Measurements from ENCODE around the gene GAR1.

Gene GAR1

DNA sequence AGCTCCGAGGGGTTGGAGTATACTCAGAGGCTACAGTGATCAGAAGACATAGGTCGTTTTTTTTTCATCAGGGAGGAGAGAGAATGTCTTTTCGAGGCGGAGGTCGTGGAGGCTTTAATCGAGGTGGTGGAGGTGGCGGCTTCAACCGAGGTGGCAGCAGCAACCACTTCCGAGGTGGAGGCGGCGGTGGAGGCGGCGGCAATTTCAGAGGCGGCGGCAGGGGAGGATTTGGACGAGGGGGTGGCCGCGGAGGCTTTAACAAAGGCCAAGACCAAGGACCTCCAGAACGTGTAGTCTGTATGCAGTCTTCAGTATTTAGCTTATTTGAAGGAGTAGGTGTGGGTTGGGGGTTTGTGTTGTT, 500 bp downstream of the GAR1 start:
- ChIA-PET CTCF (interaction anchor here (1.5 to 4.5 kb wide), 3 partner anchors 10 to 700 kb away, joined by 3 to 24 read pairs (median 13); partner anchors contain the start of gene SEC24B), POLR2A (no interaction called here)
- DNase-seq (ENCODE audit: extremely low spot score): peak; percentile 13
- TF ChIP-seq CTCF (IDR thresholded peaks at IDR 0.05; ENCODE audit: control extremely low read depth, extremely low read depth, low read depth, missing control alignments): no peak

DNA sequence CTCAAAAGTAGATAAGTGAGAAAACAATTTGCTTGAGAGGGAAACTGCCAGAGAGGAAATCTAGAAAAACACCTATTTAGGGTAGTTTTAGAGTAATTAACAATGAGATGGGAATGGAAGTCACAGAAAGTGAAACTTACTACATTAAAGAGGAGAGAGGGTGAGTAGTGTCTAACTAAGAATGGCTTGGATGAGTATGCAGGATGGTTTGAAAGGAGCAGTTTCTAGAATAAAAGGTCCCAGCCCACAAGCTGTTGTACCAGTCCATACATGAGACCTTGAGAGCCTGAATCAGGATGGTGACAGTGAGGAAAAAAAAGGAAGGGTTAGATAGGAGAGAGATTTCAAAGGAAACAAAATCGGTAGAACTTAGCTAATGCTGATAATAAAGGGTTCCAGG, 1.3 kb downstream of the GAR1 start:
- POLR2A ChIA-PET: no interaction called here
- TF ChIP-seq CTCF (IDR thresholded peaks at IDR 0.05; ENCODE audit: control extremely low read depth, extremely low read depth, low read depth, missing control alignments): no peak
- CTCF ChIA-PET: interaction anchor here (0.7 to 4.5 kb wide), 5 partner anchors 9 to 699 kb away, joined by 3 to 24 read pairs (median 5); partner anchors contain the start of genes CASP6, RRH and SEC24B
- no peak for DNase-seq (ENCODE audit: extremely low spot score)

DNA sequence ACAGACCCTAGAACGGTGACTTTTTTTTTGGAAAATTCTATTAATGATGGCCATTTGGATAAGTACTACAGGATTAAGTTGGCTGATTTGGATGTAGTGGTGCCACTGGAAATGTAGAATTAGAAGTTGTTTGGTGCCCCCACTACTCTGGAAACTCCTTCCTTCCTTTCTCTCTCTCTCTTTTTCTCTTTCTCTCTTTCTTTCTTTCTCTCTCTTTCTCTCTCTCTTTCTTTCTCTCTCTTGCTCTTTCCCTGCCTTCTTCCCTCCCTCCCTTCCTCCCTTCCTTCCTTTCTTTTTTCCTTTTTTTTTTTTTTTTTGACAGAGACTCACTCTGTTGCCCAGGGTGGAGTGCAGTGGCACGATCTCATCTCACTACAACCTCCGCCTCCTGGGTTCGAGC, 2.7 kb downstream of the GAR1 start:
- no peak for TF ChIP-seq CTCF (IDR thresholded peaks at IDR 0.05; ENCODE audit: control extremely low read depth, extremely low read depth, low read depth, missing control alignments)
- ChIA-PET POLR2A (no interaction called here), CTCF (interaction anchor here (1.1 to 4.5 kb wide), 5 partner anchors 7 to 406 kb away, joined by 3 to 24 read pairs (median 5); partner anchors contain the start of genes RRH and SEC24B)
- DNase-seq (ENCODE audit: extremely low spot score): no peak

- no peak for TF ChIP-seq CTCF (IDR thresholded peaks at IDR 0.05; ENCODE audit: control extremely low read depth, extremely low read depth, low read depth, missing control alignments)
- ChIA-PET POLR2A (no interaction called here), CTCF (interaction anchor here (1.0 to 1.5 kb wide), 3 partner anchors 11 to 393 kb away, joined by 4 read pairs; no protein-coding TSS in a partner anchor)
- DNase-seq (ENCODE audit: extremely low spot score): no peak
Measured at GRCh38 chr4:109820563-109820962, 5.0 kb downstream of the GAR1 start.

DNA sequence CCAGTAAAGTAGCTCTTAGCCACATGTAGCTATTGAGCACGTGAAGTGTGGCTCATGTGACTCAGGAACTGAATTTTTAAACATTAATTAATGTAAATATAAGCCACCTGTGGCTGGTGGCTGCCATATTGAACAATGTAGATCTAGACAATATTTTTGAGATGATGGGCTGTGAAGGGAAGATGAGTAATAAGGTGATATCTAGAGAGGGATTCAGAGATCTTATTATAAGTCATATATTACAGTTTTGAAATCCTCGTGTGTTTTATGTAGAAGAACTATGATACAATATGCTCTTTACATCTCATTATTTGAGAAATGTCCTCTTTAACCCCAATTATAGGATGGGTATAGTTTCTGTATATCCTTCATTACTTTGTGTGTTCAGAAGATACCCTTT, 5.6 kb downstream of the GAR1 start:
- DNase-seq (ENCODE audit: extremely low spot score): no peak
- POLR2A ChIA-PET: no interaction called here
- CTCF ChIA-PET: interaction anchor here (1.0 to 1.1 kb wide), 2 partner anchors 388 to 394 kb away, joined by 4 read pairs; no protein-coding TSS in a partner anchor
- TF ChIP-seq CTCF (IDR thresholded peaks at IDR 0.05; ENCODE audit: control extremely low read depth, extremely low read depth, low read depth, missing control alignments): no peak

DNA sequence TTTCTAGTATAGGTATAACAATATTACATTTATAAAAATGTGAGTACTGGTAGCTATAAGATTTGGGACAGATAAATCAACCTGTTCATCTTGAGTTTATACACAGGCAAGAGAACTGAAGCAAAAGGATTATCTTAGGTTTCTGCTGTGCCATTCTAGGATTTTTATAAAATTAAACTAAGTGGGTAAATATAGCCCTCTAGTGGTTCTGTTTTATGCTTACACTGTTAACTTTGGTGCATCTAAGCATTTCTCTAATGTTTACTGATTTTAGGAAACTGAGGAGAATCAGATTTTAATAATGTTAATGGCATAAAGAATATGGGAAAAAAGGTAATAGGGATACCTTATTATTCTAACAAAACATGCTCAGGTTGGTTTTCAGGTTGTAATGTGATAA, 11.2 kb downstream of the GAR1 start:
- CTCF ChIA-PET: interaction anchor here (0.6 to 4.7 kb wide), 12 partner anchors 10 to 413 kb away, joined by 3 to 27 read pairs (median 3); partner anchors contain the start of genes GAR1 and SEC24B
- POLR2A ChIA-PET: no interaction called here
- TF ChIP-seq CTCF (IDR thresholded peaks at IDR 0.05; ENCODE audit: control extremely low read depth, extremely low read depth, low read depth, missing control alignments): peak; percentile 37
- peak; percentile 18 for DNase-seq (ENCODE audit: extremely low spot score)
